IMR-90 (cell line): ENCODE data around the gene CTDSP1. TPM values are rescaled to one million over a fixed set of nuclear protein-coding genes. Genes with fewer than 3 reads are reported as not detected.
A peak's percentile ranks its signal among the peaks of the same experiment; 100 is the strongest.

ENCODE experiments used
- ATAC-seq: fragments of 200-7000 bp; cut with Tn5 transposase; 2 replicates; pipeline ENCODE4 v1.9.1; 2020; ENCODE audit warnings: low read depth, mild to moderate bottlenecking, moderate library complexity
- BruUV-seq: library from RNA; stranded (reverse); fragments of 400-500 nt; replicated peaks from 2 replicates; lab custom pipeline; 2021; lab: Mats Ljungman, UMichigan
- CTCF ChIA-PET: fragments of 300-600 bp; formaldehyde crosslinking; extraction: SDS; loops from one replicate; lab custom pipeline; 2021; ENCODE audit warnings: antibody characterized with exemption; lab: Yijun Ruan, JAX
- POLR2A ChIA-PET: fragments of 300-600 bp; sonication (Branson Sonifier 250); formaldehyde crosslinking; loops from one replicate; lab custom pipeline; 2022; ENCODE audit warnings: antibody characterized with exemption; ENCODE audit not compliant: unreplicated experiment; lab: Charles Lee
- DNase-seq: peaks from one replicate; pipeline ENCODE4 v3.0.0; 2013
- H2AFZ ChIP-seq: replicated peaks from 2 replicates; pipeline ENCODE3; 2013; ENCODE audit warnings: low read length, mild to moderate bottlenecking; ENCODE audit not compliant: poor library complexity
- H2AK5ac ChIP-seq: 2 replicates; pipeline ENCODE4 v1.6.1; 2013; ENCODE audit warnings: low read depth, low read length, inconsistent platforms
- H2AK9ac ChIP-seq: replicated peaks from 2 replicates; pipeline ENCODE3; 2013; ENCODE audit warnings: mild to moderate bottlenecking, low read depth, low read length, moderate library complexity; ENCODE audit not compliant: poor library complexity
- H2BK120ac ChIP-seq: 2 replicates; pipeline ENCODE4 v1.6.1; 2013; ENCODE audit warnings: low read depth, low read length, inconsistent platforms
- H2BK15ac ChIP-seq: 3 replicates; pipeline ENCODE4 v1.6.1; 2013; ENCODE audit warnings: low read depth, low read length, inconsistent platforms
- H2BK20ac ChIP-seq: 2 replicates; pipeline ENCODE4 v1.6.1; 2013; ENCODE audit warnings: low read depth, mild to moderate bottlenecking, inconsistent platforms, low read length, moderate library complexity
- H2BK5ac ChIP-seq: 2 replicates; pipeline ENCODE4 v1.6.1; 2013; ENCODE audit warnings: mild to moderate bottlenecking, low read depth, low read length, inconsistent platforms; ENCODE audit not compliant: poor library complexity, severe bottlenecking
- H3K14ac ChIP-seq: replicated peaks from 2 replicates; pipeline ENCODE4 v1.6.1; 2013; ENCODE audit warnings: low read depth, low read length, inconsistent platforms
- H3K18ac ChIP-seq: 2 replicates; pipeline ENCODE4 v1.6.1; 2013; ENCODE audit warnings: low read depth, low read length, control low read depth
- H3K23ac ChIP-seq: 2 replicates; pipeline ENCODE4 v1.6.1; 2013; ENCODE audit warnings: low read depth, low read length, inconsistent platforms
- H3K27ac ChIP-seq: 2 replicates; pipeline ENCODE4 v1.5.1; 2013; ENCODE audit warnings: mild to moderate bottlenecking, control low read depth, low read length; ENCODE audit not compliant: insufficient read depth
- H3K27me3 ChIP-seq: 2 replicates; pipeline ENCODE4 v1.6.1; 2013; ENCODE audit warnings: low read length; ENCODE audit not compliant: control insufficient read depth, insufficient read depth
- H3K36me3 ChIP-seq: 2 replicates; pipeline ENCODE4 v1.6.1; 2013; ENCODE audit warnings: low read length, mixed read lengths; ENCODE audit not compliant: control insufficient read depth, insufficient read depth
- H3K4ac ChIP-seq: 2 replicates; pipeline ENCODE4 v1.6.1; 2013; ENCODE audit warnings: low read depth, low read length, inconsistent platforms
- H3K4me1 ChIP-seq: 2 replicates; pipeline ENCODE4 v1.6.1; 2013; ENCODE audit warnings: low read length, mixed read lengths; ENCODE audit not compliant: control insufficient read depth, insufficient read depth
- H3K4me2 ChIP-seq: 2 replicates; pipeline ENCODE4 v1.6.1; 2013; ENCODE audit warnings: low read depth, mild to moderate bottlenecking, control low read depth, low read length, moderate library complexity
- H3K4me3 ChIP-seq: 2 replicates; pipeline ENCODE4 v1.5.1; 2013; ENCODE audit warnings: low read depth, mild to moderate bottlenecking, control low read depth, low read length, moderate library complexity; ENCODE audit not compliant: insufficient read depth
- H3K56ac ChIP-seq: 2 replicates; pipeline ENCODE4 v1.6.1; 2013; ENCODE audit warnings: low read length, inconsistent platforms; ENCODE audit not compliant: insufficient read depth; ENCODE audit errors: extremely low read depth
- H3K79me1 ChIP-seq, 2 experiments: 2 replicates each; pipeline ENCODE4 v1.6.1; 2013; ENCODE audit warnings: low read length in 2 of 2, inconsistent platforms in 1 of 2, low read depth in 1 of 2
- H3K9ac ChIP-seq: 2 replicates; pipeline ENCODE4 v1.6.1; 2013; ENCODE audit warnings: low read depth, low read length, control low read depth
- H3K9me1 ChIP-seq: 2 replicates; pipeline ENCODE4 v1.6.1; 2013; ENCODE audit warnings: low read length, inconsistent platforms; ENCODE audit not compliant: insufficient read depth
- H3K9me3 ChIP-seq: 2 replicates; pipeline ENCODE4 v1.6.1; 2013; ENCODE audit warnings: low read length; ENCODE audit not compliant: control insufficient read depth, insufficient read depth
- H4K20me1 ChIP-seq: 2 replicates; pipeline ENCODE4 v1.6.1; 2013; ENCODE audit warnings: low read length, inconsistent platforms; ENCODE audit not compliant: insufficient read depth
- H4K5ac ChIP-seq: 2 replicates; pipeline ENCODE4 v1.6.1; 2013; ENCODE audit warnings: mild to moderate bottlenecking, low read depth, low read length, control low read depth
- H4K8ac ChIP-seq, 2 experiments: 2 replicates each; pipeline ENCODE4 v1.6.1; 2013; ENCODE audit warnings: low read depth in 2 of 2, low read length in 2 of 2, control low read depth in 1 of 2, inconsistent platforms in 1 of 2
- H4K91ac ChIP-seq: 2 replicates; pipeline ENCODE4 v1.6.1; 2013; ENCODE audit warnings: low read depth, low read length, inconsistent platforms; ENCODE audit not compliant: insufficient read depth
- BHLHE40 ChIP-seq: fragments of 150-350 bp; IDR thresholded peaks from 2 replicates; pipeline ENCODE4 v1.6.1; 2016; ENCODE audit warnings: mild to moderate bottlenecking, low read depth, low read length
- CEBPB ChIP-seq: IDR thresholded peaks from 2 replicates; pipeline ENCODE4 v1.6.1; 2012; ENCODE audit warnings: low read depth, low read length, improper control_type of control experiment
- CHD1 ChIP-seq: IDR thresholded peaks from 2 replicates; pipeline ENCODE4 v1.6.1; 2012; ENCODE audit warnings: low read depth, low read length, improper control_type of control experiment
- FOS ChIP-seq: fragments of 150-350 bp; IDR thresholded peaks from 2 replicates; pipeline ENCODE4 v1.6.1; 2016; ENCODE audit warnings: low read depth, low read length
- MAFK ChIP-seq: IDR thresholded peaks from 2 replicates; pipeline ENCODE4 v1.6.1; 2012; ENCODE audit warnings: low read depth, low read length, improper control_type of control experiment
- MAZ ChIP-seq: IDR thresholded peaks from 2 replicates; pipeline ENCODE4 v1.6.1; 2012; ENCODE audit warnings: low read depth, mild to moderate bottlenecking, low read length, improper control_type of control experiment, moderate library complexity, borderline replicate concordance
- MXI1 ChIP-seq: IDR thresholded peaks from 2 replicates; pipeline ENCODE4 v1.6.1; 2012; ENCODE audit warnings: low read depth, mild to moderate bottlenecking, low read length, moderate library complexity, borderline replicate concordance
- NFE2L2 ChIP-seq: fragments of 150-350 bp; IDR thresholded peaks from 2 replicates; pipeline ENCODE4 v1.6.1; 2016; ENCODE audit warnings: low read depth, mild to moderate bottlenecking, low read length
- POLR2A ChIP-seq: IDR thresholded peaks from 2 replicates; pipeline ENCODE4 v1.6.1; 2012; ENCODE audit warnings: mild to moderate bottlenecking, low read depth, low read length
- RAD21 ChIP-seq: IDR thresholded peaks from 2 replicates; pipeline ENCODE4 v1.6.1; 2012; ENCODE audit warnings: low read length, improper control_type of control experiment
- RCOR1 ChIP-seq: IDR thresholded peaks from 2 replicates; pipeline ENCODE4 v1.6.1; 2012; ENCODE audit warnings: mild to moderate bottlenecking, low read length, improper control_type of control experiment; ENCODE audit not compliant: insufficient replicate concordance
- RFX5 ChIP-seq: IDR thresholded peaks from 2 replicates; pipeline ENCODE4 v1.8.0; 2012; ENCODE audit warnings: low read depth, mild to moderate bottlenecking, low read length, moderate library complexity
- SMC3 ChIP-seq: fragments of 150-350 bp; IDR thresholded peaks from 2 replicates; pipeline ENCODE4 v1.6.1; 2016; ENCODE audit warnings: low read depth, mild to moderate bottlenecking, antibody characterized with exemption, low read length, moderate library complexity
- WGBS, 2 experiments: methylation state at CpG; one replicate each; pipeline versions ENCODE4 v1.1.5 to v1.1.7; 2013; ENCODE audit warnings: missing lambda C conversion rate in 2 of 2; ENCODE audit not compliant: insufficient read length in 1 of 2; ENCODE audit errors: extremely low coverage in 2 of 2; 5-methylcytosine and 5-hydroxymethylcytosine counted together
- dilution Hi-C: fragments of 300-500 bp; cut with HindIII; formaldehyde crosslinking; loops from one replicate; pipeline ENCODE4 v1.14.3; 2018; ENCODE audit warnings: low sequenced_read_pairs; ENCODE audit not compliant: unreplicated experiment
- in situ Hi-C: fragments of 300-500 bp; cut with MboI; formaldehyde crosslinking; loops from 3 replicates; pipeline ENCODE4 v1.14.3; 2019; ENCODE audit warnings: low sequenced_read_pairs, inconsistent platforms, mixed read lengths
- intact Hi-C: fragments of 100-400 bp; cut with micrococcal nuclease; formaldehyde crosslinking; loops from 2 replicates; pipeline ENCODE4 v1.10.0; 2022
- polyA plus RNA-seq, 3 experiments: library from polyadenylated mRNA; depleted of rRNA; stranded (reverse); fragments of >200 nt; gene quantifications; 2 replicates each; pipeline ENCODE4 v1.2.3, GENCODE V29; 2012; ENCODE audit warnings: low replicate concordance in 1 of 3
- total RNA-seq: library from RNA; depleted of rRNA; stranded (reverse); fragments of >200 nt; gene quantifications from 2 replicates; pipeline ENCODE4 v1.2.3, GENCODE V29; 2012
- TF ChIP-seq, protein P1 (sequence below): conservative IDR thresholded peaks from 2 replicates; pipeline ENCODE4 v1.5.1; 2012; ENCODE audit warnings: mild to moderate bottlenecking, low read depth, low read length, improper control_type of control experiment
- TF ChIP-seq, protein P2 (sequence below): fragments of 150-350 bp; IDR thresholded peaks from 2 replicates; pipeline ENCODE4 v1.6.1; 2017; ENCODE audit warnings: mild to moderate bottlenecking, antibody characterized with exemption, low read length, low read depth

Gene CTDSP1
- total and polyA plus RNA-seq, 2 of the 4 experiments (the other 2 are of a cell fraction): 19.7 to 64.3 TPM

DNA sequence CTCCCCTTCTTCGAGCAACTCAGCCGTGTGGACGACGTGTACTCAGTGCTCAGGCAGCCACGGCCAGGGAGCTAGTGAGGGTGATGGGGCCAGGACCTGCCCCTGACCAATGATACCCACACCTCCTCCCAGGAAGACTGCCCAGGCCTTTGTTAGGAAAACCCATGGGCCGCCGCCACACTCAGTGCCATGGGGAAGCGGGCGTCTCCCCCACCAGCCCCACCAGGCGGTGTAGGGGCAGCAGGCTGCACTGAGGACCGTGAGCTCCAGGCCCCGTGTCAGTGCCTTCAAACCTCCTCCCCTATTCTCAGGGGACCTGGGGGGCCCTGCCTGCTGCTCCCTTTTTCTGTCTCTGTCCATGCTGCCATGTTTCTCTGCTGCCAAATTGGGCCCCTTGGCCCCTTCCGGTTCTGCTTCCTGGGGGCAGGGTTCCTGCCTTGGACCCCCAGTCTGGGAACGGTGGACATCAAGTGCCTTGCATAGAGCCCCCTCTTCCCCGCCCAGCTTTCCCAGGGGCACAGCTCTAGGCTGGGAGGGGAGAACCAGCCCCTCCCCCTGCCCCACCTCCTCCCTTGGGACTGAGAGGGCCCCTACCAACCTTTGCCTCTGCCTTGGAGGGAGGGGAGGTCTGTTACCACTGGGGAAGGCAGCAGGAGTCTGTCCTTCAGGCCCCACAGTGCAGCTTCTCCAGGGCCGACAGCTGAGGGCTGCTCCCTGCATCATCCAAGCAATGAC is 4.8 kb downstream of the CTDSP1 start:
- Histone ChIP-seq H3K9ac (no peak overlapping the region), H2AFZ (no peak overlapping the region), H2AK9ac (peak overlapping the region; percentile 70), H3K27me3 (no peaks in the 10 kb centered on the region), H2AK5ac (no peak overlapping the region), H3K9me1 (peaks cover 4% of the 10 kb centered on the region; the same call in 1 of the 2 replicates), H4K5ac (no peak overlapping the region), H3K56ac (no peak overlapping the region), H2BK15ac (no peak overlapping the region), H3K27ac (no peak overlapping the region), H2BK120ac (no peak overlapping the region), H3K9me3 (no peaks in the 10 kb centered on the region), H3K4me3 (no peak overlapping the region), H3K18ac (no peak overlapping the region), H3K79me1 (peaks cover 0 to 28% of the 10 kb centered on the region in 2 experiments; a peak in 2 of 4 replicates), H3K36me3 (peaks cover 26% of the 10 kb centered on the region), H3K23ac (no peak overlapping the region), H3K4ac (no peak overlapping the region; the same call in 1 of the 2 replicates), H3K14ac (no peak overlapping the region), H4K8ac (no peak overlapping the region), H4K20me1 (peaks cover 13% of the 10 kb centered on the region; the same call in 1 of the 2 replicates), H4K91ac (no peak overlapping the region), H3K4me1 (peaks cover 21% of the 10 kb centered on the region), H2BK5ac (no peak overlapping the region), H2BK20ac (no peak overlapping the region), H3K4me2 (no peak overlapping the region)
- ChIA-PET POLR2A (no interaction called here), CTCF (interaction anchor here (0.6 kb wide), 1 partner anchor 111 kb away, joined by 4 read pairs; no protein-coding TSS in a partner anchor)
- dilution Hi-C loops: no loop called here
- no CpG with 5 or more reads among the region's 16 CpGs for WGBS, 2 experiments
- ATAC-seq (no peak), DNase-seq (no peak)
- no TSS peak for BruUV-seq
- no peak for TF ChIP-seq MXI1
- TF ChIP-seq, protein P1, sequence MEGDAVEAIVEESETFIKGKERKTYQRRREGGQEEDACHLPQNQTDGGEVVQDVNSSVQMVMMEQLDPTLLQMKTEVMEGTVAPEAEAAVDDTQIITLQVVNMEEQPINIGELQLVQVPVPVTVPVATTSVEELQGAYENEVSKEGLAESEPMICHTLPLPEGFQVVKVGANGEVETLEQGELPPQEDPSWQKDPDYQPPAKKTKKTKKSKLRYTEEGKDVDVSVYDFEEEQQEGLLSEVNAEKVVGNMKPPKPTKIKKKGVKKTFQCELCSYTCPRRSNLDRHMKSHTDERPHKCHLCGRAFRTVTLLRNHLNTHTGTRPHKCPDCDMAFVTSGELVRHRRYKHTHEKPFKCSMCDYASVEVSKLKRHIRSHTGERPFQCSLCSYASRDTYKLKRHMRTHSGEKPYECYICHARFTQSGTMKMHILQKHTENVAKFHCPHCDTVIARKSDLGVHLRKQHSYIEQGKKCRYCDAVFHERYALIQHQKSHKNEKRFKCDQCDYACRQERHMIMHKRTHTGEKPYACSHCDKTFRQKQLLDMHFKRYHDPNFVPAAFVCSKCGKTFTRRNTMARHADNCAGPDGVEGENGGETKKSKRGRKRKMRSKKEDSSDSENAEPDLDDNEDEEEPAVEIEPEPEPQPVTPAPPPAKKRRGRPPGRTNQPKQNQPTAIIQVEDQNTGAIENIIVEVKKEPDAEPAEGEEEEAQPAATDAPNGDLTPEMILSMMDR: no peak
- TF ChIP-seq, protein P2, sequence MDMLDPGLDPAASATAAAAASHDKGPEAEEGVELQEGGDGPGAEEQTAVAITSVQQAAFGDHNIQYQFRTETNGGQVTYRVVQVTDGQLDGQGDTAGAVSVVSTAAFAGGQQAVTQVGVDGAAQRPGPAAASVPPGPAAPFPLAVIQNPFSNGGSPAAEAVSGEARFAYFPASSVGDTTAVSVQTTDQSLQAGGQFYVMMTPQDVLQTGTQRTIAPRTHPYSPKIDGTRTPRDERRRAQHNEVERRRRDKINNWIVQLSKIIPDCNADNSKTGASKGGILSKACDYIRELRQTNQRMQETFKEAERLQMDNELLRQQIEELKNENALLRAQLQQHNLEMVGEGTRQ: no peak
- TF ChIP-seq CHD1: no peak
- no peak for TF ChIP-seq MAFK
- TF ChIP-seq RFX5: no peak
- no peak for TF ChIP-seq RCOR1
- TF ChIP-seq CEBPB: no peak
- no peak for TF ChIP-seq MAZ
- no peak for TF ChIP-seq FOS
- no peak for TF ChIP-seq NFE2L2
- no peak for TF ChIP-seq RAD21
- no peak for TF ChIP-seq BHLHE40
- TF ChIP-seq SMC3: no peak
- TF ChIP-seq POLR2A: no peak
- intact Hi-C loops: no loop called here
- in situ Hi-C loops: loop anchor here (5.0 to 10.0 kb wide), 2 partner anchors 58 to 250 kb away; partner anchors contain the start of genes BCS1L and ZNF142
